ENCODE data around the gene ERMP1. TPM values are rescaled to one million over a fixed set of nuclear protein-coding genes. Genes with fewer than 3 reads are reported as not detected.
A peak's percentile ranks its signal among the peaks of the same experiment; 100 is the strongest.
"Not testable (repeated sequence)": the region's sequence is repeated elsewhere in the genome, so short reads cannot be mapped to it uniquely, and the experiment has no call there.

Gene ERMP1
- total RNA-seq, 5 donors from 2014 or later (not counting 1 experiment from before 2014, with no cell fraction given), result 12.1 to 23.5 (median 17.7) TPM

- Histone ChIP-seq H3K36me3 (ENCODE audit: control insufficient read depth in 2 of 2, extremely low read depth in 1 of 2, insufficient read depth in 1 of 2, low read length in 1 of 2) (peaks cover 0 to 36% of the 10 kb centered on the region in 2 donors), H3K4me1 (ENCODE audit: control insufficient read depth in 1 of 2, extremely low read depth in 1 of 2, insufficient read depth in 2 of 2, low read length in 2 of 2) (peaks cover 0 to under 1% of the 10 kb centered on the region in 2 experiments), H3K27ac (ENCODE audit: low read length) (no peak overlapping the region), H3K27me3 (replicated peaks in 1 of 2; ENCODE audit: control insufficient read depth in 2 of 2, extremely low read depth in 1 of 2, insufficient read depth in 2 of 2, low read length in 1 of 2) (no peaks in the 10 kb centered on the region), H3K9me3 (no peaks in the 10 kb centered on the region), H3K4me3 (ENCODE audit: control insufficient read depth in 1 of 2, extremely low read depth in 1 of 2, low read length in 1 of 2) (no peak overlapping the region)
- Mint-ChIP-seq H3K27ac (no peak overlapping the region), H3K9me3 (peaks cover 5 to 7% (median 5%) of the 10 kb centered on the region in 3 donors), H3K27me3 (no peaks in the 10 kb centered on the region), H3K4me1 (peaks cover 26 to 31% (median 27%) of the 10 kb centered on the region in 3 donors), H3K4me3 (no peak overlapping the region), H3K36me3 (peaks cover 90% of the 10 kb centered on the region)
- WGBS (ENCODE audit: insufficient coverage), result 100% methylated on average over 1 of the region's 2 CpGs
- no peak for ATAC-seq (replicated peaks in 1 of 4)
- ChIA-PET POLR2A (no interaction called here), CTCF (interaction anchor here in 1 of 2 donors (0.5 kb wide), 1 partner anchor 231 kb away, joined by 4 read pairs; no protein-coding TSS in a partner anchor)
- no peak for DNase-seq
Measured at GRCh38 chr9:5787220-5787619, 45.7 kb downstream of the ERMP1 start.

GRCh38 chr9:5786370-5787127 is 46.4 kb downstream of the ERMP1 start:
- Mint-ChIP-seq H3K27me3 (no peaks in the 10 kb centered on the region), H3K4me3 (no peak overlapping the region), H3K36me3 (peaks cover 90% of the 10 kb centered on the region), H3K9me3 (peaks cover 5 to 8% (median 6%) of the 10 kb centered on the region in 3 donors), H3K4me1 (peaks cover 19 to 24% (median 20%) of the 10 kb centered on the region in 3 donors), H3K27ac (peak overlapping the region in 1 of 2 donors; percentile 1)
- CTCF ChIA-PET, result interaction anchor here in 1 of 2 donors (0.5 kb wide), 1 partner anchor 232 kb away, joined by 4 read pairs; no protein-coding TSS in a partner anchor
- H3K4me1 ChIP-seq (ENCODE audit: control insufficient read depth in 1 of 2, extremely low read depth in 1 of 2, insufficient read depth in 2 of 2, low read length in 2 of 2), result no peaks in the 10 kb centered on the region
- no peak for DNase-seq
- peaks cover 0 to 36% of the 10 kb centered on the region in 2 donors for H3K36me3 ChIP-seq (ENCODE audit: control insufficient read depth in 2 of 2, extremely low read depth in 1 of 2, insufficient read depth in 1 of 2, low read length in 1 of 2)
- POLR2A ChIA-PET, result interaction anchor here in 1 of 2 donors (0.5 kb wide), 1 partner anchor 740 kb away, joined by 4 read pairs; no protein-coding TSS in a partner anchor
- no peak overlapping the region for H3K4me3 ChIP-seq (ENCODE audit: control insufficient read depth in 1 of 2, extremely low read depth in 1 of 2, low read length in 1 of 2)
- H3K27me3 ChIP-seq (replicated peaks in 1 of 2; ENCODE audit: control insufficient read depth in 2 of 2, extremely low read depth in 1 of 2, insufficient read depth in 2 of 2, low read length in 1 of 2), result no peaks in the 10 kb centered on the region
- WGBS (ENCODE audit: insufficient coverage), result 100% methylated on average over 4 of the region's 6 CpGs
- no peak for ATAC-seq (replicated peaks in 1 of 4)
- H3K9me3 ChIP-seq, result no peaks in the 10 kb centered on the region
- no peak overlapping the region for H3K27ac ChIP-seq (ENCODE audit: low read length)

GRCh38 chr9:5784526-5785315 is 48.2 kb downstream of the ERMP1 start:
- POLR2A ChIA-PET, result no interaction called here
- peak overlapping the region; percentile 16 to 41 for H3K27ac Mint-ChIP-seq
- CTCF ChIA-PET, result no interaction called here

GRCh38 chr9:5783982-5784381 is 48.9 kb downstream of the ERMP1 start:
- no peaks in the 10 kb centered on the region for H3K9me3 ChIP-seq
- H3K27ac ChIP-seq (ENCODE audit: low read length), result no peak overlapping the region
- CTCF ChIA-PET, result no interaction called here
- Mint-ChIP-seq H3K36me3 (peaks cover 94% of the 10 kb centered on the region), H3K4me3 (no peak overlapping the region), H3K4me1 (peaks cover 5 to 9% (median 6%) of the 10 kb centered on the region in 3 donors), H3K9me3 (peaks cover 11 to 16% (median 13%) of the 10 kb centered on the region in 3 donors), H3K27ac (peak overlapping the region; percentile 24 to 41), H3K27me3 (no peaks in the 10 kb centered on the region)
- POLR2A ChIA-PET, result no interaction called here
- ATAC-seq (replicated peaks in 1 of 4) (no peak), DNase-seq (no peak)
- peaks cover 8 to 48% of the 10 kb centered on the region in 2 donors for H3K36me3 ChIP-seq (ENCODE audit: control insufficient read depth in 2 of 2, extremely low read depth in 1 of 2, insufficient read depth in 1 of 2, low read length in 1 of 2)
- H3K4me1 ChIP-seq (ENCODE audit: control insufficient read depth in 1 of 2, extremely low read depth in 1 of 2, insufficient read depth in 2 of 2, low read length in 2 of 2), result no peaks in the 10 kb centered on the region
- no CpG with 5 or more reads among the region's 1 CpG for WGBS (ENCODE audit: insufficient coverage)
- no peaks in the 10 kb centered on the region for H3K27me3 ChIP-seq (replicated peaks in 1 of 2; ENCODE audit: control insufficient read depth in 2 of 2, extremely low read depth in 1 of 2, insufficient read depth in 2 of 2, low read length in 1 of 2)
- H3K4me3 ChIP-seq (ENCODE audit: control insufficient read depth in 1 of 2, extremely low read depth in 1 of 2, low read length in 1 of 2), result no peak overlapping the region

More at GRCh38 chr9:5784526-5785315, 48.2 kb downstream of the ERMP1 start:
- H3K9me3 Mint-ChIP-seq, result peaks cover 11 to 16% (median 13%) of the 10 kb centered on the region in 3 donors
- no peaks in the 10 kb centered on the region for H3K27me3 Mint-ChIP-seq
- peaks cover 7 to 10% (median 7%) of the 10 kb centered on the region in 3 donors for H3K4me1 Mint-ChIP-seq
- H3K27me3 ChIP-seq (replicated peaks in 1 of 2; ENCODE audit: control insufficient read depth in 2 of 2, extremely low read depth in 1 of 2, insufficient read depth in 2 of 2, low read length in 1 of 2), result no peaks in the 10 kb centered on the region
- H3K4me3 ChIP-seq (ENCODE audit: control insufficient read depth in 1 of 2, extremely low read depth in 1 of 2, low read length in 1 of 2), result no peak overlapping the region
- H3K4me3 Mint-ChIP-seq, result no peak overlapping the region
- ATAC-seq (replicated peaks in 1 of 4) (no peak), DNase-seq (no peak)
- no peak overlapping the region for H3K27ac ChIP-seq (ENCODE audit: low read length)
- peaks cover 4 to 40% of the 10 kb centered on the region in 2 donors for H3K36me3 ChIP-seq (ENCODE audit: control insufficient read depth in 2 of 2, extremely low read depth in 1 of 2, insufficient read depth in 1 of 2, low read length in 1 of 2)
- peaks cover 90% of the 10 kb centered on the region for H3K36me3 Mint-ChIP-seq
- H3K4me1 ChIP-seq (ENCODE audit: control insufficient read depth in 1 of 2, extremely low read depth in 1 of 2, insufficient read depth in 2 of 2, low read length in 2 of 2), result no peaks in the 10 kb centered on the region
- WGBS (ENCODE audit: insufficient coverage), result no CpG with 5 or more reads among the region's 4 CpGs
- no peaks in the 10 kb centered on the region for H3K9me3 ChIP-seq

- H3K27ac Mint-ChIP-seq; H3K4me1 ChIP-seq (ENCODE audit: control insufficient read depth in 1 of 2, extremely low read depth in 1 of 2, insufficient read depth in 2 of 2, low read length in 2 of 2); ATAC-seq (replicated peaks in 1 of 4); H3K27me3 ChIP-seq (replicated peaks in 1 of 2; ENCODE audit: control insufficient read depth in 2 of 2, extremely low read depth in 1 of 2, insufficient read depth in 2 of 2, low read length in 1 of 2); H3K4me3 ChIP-seq (ENCODE audit: control insufficient read depth in 1 of 2, extremely low read depth in 1 of 2, low read length in 1 of 2); DNase-seq; H3K27me3 Mint-ChIP-seq; CTCF ChIA-PET; H3K4me1 Mint-ChIP-seq; H3K27ac ChIP-seq (ENCODE audit: low read length); H3K4me3 Mint-ChIP-seq; H3K9me3 ChIP-seq: not testable (repeated sequence)
- Mint-ChIP-seq H3K36me3 (peaks cover 94% of the 10 kb centered on the region), H3K9me3 (peaks cover 13 to 17% (median 15%) of the 10 kb centered on the region in 3 donors)
- H3K36me3 ChIP-seq (ENCODE audit: control insufficient read depth in 2 of 2, extremely low read depth in 1 of 2, insufficient read depth in 1 of 2, low read length in 1 of 2), result peaks cover 9 to 53% of the 10 kb centered on the region in 2 donors
- POLR2A ChIA-PET, result interaction anchor here in 1 of 2 donors (0.7 kb wide), 1 partner anchor 251 kb away, joined by 3 read pairs; no protein-coding TSS in a partner anchor
- WGBS (ENCODE audit: insufficient coverage), result 100% methylated on average over 1 of the region's 3 CpGs
Measured at GRCh38 chr9:5783420-5783819, 49.5 kb downstream of the ERMP1 start.

DNA sequence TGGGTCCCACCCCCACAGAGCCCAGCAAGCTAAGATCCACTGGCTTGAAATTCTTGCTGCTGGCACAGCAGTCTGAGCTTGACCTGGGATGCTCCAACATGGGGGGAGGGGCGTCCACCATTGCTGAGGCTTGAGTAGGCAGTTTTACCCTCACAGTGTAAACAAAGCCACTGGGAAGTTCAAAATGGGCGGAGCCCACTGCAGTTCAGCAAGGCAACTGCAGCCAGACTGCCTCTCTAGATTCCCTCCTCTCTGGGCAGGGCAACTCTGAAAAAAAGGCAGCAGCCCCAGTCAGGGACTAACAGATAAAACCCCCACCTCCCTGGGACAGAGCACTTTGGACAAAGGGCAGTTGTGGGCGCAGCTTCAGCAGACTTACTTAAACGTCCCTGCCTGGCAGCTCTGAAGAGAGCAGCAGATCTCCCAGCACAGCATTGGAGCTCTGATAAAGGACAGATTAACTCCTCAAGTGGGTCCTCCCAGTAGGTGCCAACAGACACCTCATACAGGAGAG is 53.2 kb downstream of the ERMP1 start:
- CTCF ChIA-PET, result not testable (repeated sequence)

More for the DNA sequence above, 53.2 kb downstream of the ERMP1 start:
- 100% methylated on average over 3 of the region's 4 CpGs for WGBS (ENCODE audit: insufficient coverage)
- Mint-ChIP-seq H3K9me3 (peaks cover 16 to 21% (median 18%) of the 10 kb centered on the region in 3 donors), H3K36me3 (peaks cover 81% of the 10 kb centered on the region)
- H3K4me1 ChIP-seq (ENCODE audit: control insufficient read depth in 1 of 2, extremely low read depth in 1 of 2, insufficient read depth in 2 of 2, low read length in 2 of 2); H3K4me1 Mint-ChIP-seq; H3K4me3 ChIP-seq (ENCODE audit: control insufficient read depth in 1 of 2, extremely low read depth in 1 of 2, low read length in 1 of 2); H3K9me3 ChIP-seq; H3K27me3 Mint-ChIP-seq; H3K27ac Mint-ChIP-seq; DNase-seq; H3K4me3 Mint-ChIP-seq; H3K27me3 ChIP-seq (replicated peaks in 1 of 2; ENCODE audit: control insufficient read depth in 2 of 2, extremely low read depth in 1 of 2, insufficient read depth in 2 of 2, low read length in 1 of 2); H3K27ac ChIP-seq (ENCODE audit: low read length); ATAC-seq (replicated peaks in 1 of 4); POLR2A ChIA-PET: not testable (repeated sequence)
- H3K36me3 ChIP-seq (ENCODE audit: control insufficient read depth in 2 of 2, extremely low read depth in 1 of 2, insufficient read depth in 1 of 2, low read length in 1 of 2), result peaks cover 9 to 47% of the 10 kb centered on the region in 2 donors

Data from T-cell (primary cell).